GM19467 (cell line): ENCODE results near the gene SERPINE2.
"Not testable (repeated sequence)": the region's sequence is repeated elsewhere in the genome, so short reads cannot be mapped to it uniquely, and the experiment has no call there.

ENCODE experiments used
- ATAC-seq: cut with Tn5 transposase; IDR thresholded peaks from one replicate; pipeline ENCODE4 v1.9.1; 2021; ENCODE audit warnings: mild to moderate bottlenecking, moderate library complexity; ENCODE audit not compliant: unreplicated experiment

Gene SERPINE2

GRCh38 chr2:224017957-224018356 is 21.1 kb downstream of the SERPINE2 start:
- ATAC-seq: no peak

DNA sequence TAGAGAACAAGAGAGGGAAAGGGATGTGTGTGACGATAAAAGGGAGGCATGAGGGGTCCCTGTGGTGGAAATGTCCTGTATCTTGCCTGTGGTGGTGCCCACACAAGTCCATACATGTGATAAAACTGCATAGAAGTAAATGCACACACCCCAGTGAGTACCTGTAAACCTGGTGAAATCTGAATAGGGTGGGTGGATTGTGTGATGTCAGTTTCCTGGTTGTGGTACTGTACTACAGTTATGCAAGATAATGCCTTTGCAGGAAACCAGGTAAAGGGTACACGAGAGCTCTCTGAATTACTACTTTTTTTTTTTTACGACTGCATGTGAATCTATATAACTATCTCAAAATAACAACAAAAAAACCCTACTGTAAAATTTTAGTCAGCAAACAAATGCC is 22.1 kb downstream of the SERPINE2 start:
- ATAC-seq: no peak

GRCh38 chr2:224014336-224014735 is 24.8 kb downstream of the SERPINE2 start:
- no peak for ATAC-seq

DNA sequence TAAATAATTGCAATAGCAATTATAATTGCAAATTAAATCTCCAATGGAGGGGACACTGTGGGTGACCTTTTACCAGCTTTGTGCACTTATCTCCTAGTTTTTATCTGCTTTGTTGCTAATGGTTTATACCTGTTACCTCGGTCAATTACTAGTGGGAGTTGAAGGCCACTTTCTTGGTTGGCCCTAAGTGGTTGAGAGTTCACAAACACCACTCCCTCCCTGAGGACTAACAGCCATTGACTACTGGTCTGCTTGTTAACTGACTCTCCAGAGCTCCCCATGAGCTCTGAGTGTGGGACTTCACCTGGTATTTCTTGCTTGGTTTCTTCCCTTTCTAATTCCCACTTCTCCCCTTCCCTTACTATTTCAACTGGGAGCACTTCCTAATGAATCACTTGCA is 27.2 kb downstream of the SERPINE2 start:
- no peak for ATAC-seq

GRCh38 chr2:224009605-224010315 is 29.3 kb downstream of the SERPINE2 start:
- ATAC-seq: no peak

GRCh38 chr2:224008702-224009261 is 30.3 kb downstream of the SERPINE2 start:
- no peak for ATAC-seq

GRCh38 chr2:224004105-224004695 is 34.9 kb downstream of the SERPINE2 start:
- no peak for ATAC-seq

DNA sequence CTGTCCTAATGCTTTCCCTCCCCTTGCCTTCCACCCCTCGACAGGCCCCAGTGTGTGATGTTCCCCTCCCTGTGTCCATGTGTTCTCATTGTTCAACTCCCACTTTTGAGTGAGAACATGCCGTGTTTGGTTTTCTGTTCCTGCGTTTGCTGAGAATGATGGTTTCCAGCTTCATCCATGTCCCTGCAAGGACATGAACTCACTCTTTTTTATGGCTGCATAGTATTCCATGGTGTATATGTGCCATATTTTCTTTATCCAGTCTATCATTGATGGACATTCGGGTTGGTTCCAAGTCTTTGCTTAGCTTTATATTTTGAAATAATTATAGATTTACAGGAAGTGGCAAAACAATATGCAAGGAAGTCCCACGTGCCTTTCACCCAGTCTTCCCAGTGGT is 38.4 kb downstream of the SERPINE2 start:
- not testable (repeated sequence) for ATAC-seq

GRCh38 chr2:223999862-224000261 is 39.2 kb downstream of the SERPINE2 start:
- ATAC-seq: no peak

GRCh38 chr2:223998948-223999347 is 40.1 kb downstream of the SERPINE2 start:
- no peak for ATAC-seq

DNA sequence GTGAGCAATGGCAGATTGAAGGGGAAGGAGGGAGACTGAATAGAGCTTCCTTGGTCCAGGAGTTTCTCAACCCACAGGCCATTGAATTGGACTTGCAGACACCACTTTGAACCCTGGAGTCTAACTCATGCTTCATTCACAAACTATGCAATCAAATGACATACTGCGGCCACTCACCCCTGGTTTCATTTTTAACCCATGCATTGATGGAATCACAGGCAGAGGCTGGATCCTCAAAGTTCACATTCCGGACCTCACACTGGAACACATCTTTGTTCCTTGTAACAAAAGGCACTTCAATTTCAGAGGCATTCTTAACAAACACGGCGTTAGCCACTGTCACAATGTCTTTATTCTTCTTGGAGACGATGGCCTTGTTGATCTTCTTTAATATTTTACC is 41.1 kb downstream of the SERPINE2 start:
- no peak for ATAC-seq

DNA sequence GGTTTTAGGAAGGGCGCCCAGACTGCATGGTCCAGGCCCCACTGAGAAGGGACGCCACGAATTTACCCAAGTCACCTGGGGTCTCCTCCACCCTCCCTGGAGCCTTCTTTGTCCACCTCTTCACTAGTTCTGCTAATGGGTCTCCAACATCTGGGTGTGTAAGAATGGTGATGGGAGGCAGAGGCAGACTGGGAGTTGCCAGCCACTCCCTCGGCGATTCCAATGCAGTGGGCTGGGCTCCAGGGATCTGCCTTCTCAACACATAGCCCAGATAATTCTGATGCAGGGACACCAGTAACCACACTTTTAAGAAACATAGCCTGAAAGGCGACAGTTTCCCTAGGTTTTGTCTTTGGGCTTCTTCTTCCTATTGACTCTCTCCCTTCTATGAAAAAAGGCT is 42.7 kb downstream of the SERPINE2 start:
- no peak for ATAC-seq

- ATAC-seq: no peak
Measured at GRCh38 chr2:223995569-223995968, 43.5 kb downstream of the SERPINE2 start.

- ATAC-seq: no peak
Measured at GRCh38 chr2:223994562-223995162, 44.4 kb downstream of the SERPINE2 start.

DNA sequence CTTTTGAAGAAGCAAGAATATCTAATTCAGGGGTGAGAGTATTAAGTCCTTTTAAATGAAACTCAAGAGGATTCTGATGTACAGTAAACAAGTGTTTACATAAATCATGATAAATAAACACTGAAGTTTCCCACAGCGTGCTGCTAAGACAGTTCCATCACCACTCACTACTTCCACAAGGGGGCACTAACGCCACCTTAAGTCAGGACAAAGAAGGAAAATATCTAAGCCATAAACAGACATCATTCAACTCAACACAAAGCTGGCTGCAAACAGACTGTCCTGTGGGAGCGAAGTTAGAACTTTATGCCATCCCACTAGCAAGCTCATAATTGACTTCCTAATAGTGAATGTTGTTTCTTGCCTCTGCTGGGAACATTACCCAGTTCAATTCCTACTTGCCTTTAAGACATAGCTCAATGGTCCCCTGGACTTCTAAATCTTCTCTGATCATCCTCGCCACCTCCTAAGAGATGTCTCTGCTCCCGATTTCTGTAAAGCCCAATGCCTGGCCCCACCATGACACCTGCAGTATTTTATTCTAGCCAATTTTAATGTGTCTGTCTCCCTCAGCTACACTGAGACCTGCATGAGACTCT is 45.4 kb downstream of the SERPINE2 start:
- ATAC-seq: peak; percentile 60

GRCh38 chr2:223991611-223992010 is 47.5 kb downstream of the SERPINE2 start:
- no peak for ATAC-seq

- no peak for ATAC-seq
Measured at GRCh38 chr2:223989856-223990232, 49.2 kb downstream of the SERPINE2 start.

DNA sequence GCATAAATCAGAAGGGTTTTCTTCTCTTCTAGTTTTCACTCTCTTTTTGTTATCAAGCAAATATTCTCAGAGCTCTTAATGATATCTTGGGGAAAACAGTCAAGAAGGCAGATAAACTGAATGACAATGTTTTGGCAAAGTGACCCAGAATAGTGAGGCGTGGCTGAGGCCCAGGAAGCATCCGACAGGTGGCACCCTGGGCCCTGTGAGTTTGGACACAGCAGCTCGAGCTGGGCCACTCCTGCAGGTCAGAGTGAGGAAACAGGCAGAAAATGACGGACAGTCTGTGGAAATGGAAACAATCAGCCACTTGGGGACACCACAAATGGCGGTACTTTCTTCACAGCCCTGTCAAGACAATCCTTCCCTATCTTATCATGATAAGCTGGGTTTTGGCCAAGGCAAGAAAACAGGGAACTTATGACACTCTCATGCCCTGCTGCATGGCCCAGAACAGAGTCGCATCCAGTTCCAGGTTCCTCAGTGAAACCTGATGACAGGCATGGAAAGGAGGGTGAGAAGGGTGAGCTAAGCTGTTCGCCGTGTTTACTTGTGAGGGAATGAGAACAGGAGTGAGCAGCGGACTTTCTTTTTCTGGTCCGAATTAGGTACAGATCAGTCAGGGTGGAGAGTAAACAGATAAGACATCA is 49.8 kb downstream of the SERPINE2 start:
- no peak for ATAC-seq

GRCh38 chr2:223981241-223981640 is 57.8 kb downstream of the SERPINE2 start:
- ATAC-seq: no peak

DNA sequence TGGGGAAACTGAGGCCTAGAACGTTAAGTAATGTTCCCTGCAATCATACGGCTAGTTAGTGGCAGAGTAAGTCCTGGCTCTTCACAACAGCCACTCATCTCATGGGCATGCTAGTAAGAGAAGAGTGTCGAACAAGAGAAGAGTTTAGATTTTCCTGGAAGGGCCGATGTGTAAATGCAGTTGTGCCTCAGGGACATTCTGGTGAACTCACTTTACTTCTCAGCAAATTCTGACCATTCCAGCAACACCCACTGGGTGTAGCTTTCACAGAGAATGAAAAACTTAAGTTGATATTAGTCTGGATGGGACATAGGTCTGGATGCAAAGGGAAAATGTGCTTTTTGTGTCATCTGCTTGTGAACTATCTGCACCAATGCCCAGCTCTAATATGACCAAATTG is 58.3 kb downstream of the SERPINE2 start:
- no peak for ATAC-seq

DNA sequence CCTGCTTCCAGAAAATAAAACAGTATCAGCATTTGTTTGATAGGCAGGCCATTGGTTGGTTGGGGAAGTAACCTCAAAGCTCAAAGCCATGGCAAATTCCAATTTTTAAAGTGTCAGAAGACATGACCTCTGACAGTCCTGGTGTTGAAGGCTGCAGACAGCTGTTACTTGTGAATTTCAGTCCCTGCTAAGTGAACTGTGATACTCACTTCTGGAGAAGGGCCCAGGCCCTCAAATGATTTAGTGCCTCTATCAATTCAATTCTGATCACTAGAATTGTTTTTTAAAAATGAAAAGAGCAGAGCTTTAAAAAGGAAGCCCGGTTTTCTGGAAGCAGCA is 58.7 kb downstream of the SERPINE2 start:
- no peak for ATAC-seq
